Endodermal cell (in vitro differentiated cells): Measurements from ENCODE around the gene CABP1. TPM values are rescaled to one million over a fixed set of nuclear protein-coding genes. Genes with fewer than 3 reads are reported as not detected.

Experiments
- DNase-seq: peaks from one replicate; pipeline ENCODE4 v3.0.0-alpha.2; 2017
- H3K27ac ChIP-seq: 2 replicates; pipeline ENCODE4 v1.5.1; 2013; ENCODE audit warnings: mild to moderate bottlenecking, low read depth, low read length, moderate library complexity
- H3K27me3 ChIP-seq: 2 replicates; pipeline ENCODE4 v1.6.1; 2013; ENCODE audit warnings: mild to moderate bottlenecking, low read length, moderate library complexity; ENCODE audit not compliant: insufficient read depth, control insufficient read depth, poor library complexity, severe bottlenecking
- H3K36me3 ChIP-seq: 2 replicates; pipeline ENCODE4 v1.7.0; 2013; ENCODE audit warnings: mild to moderate bottlenecking, low read length, moderate library complexity; ENCODE audit not compliant: control insufficient read depth, insufficient read depth
- H3K4me1 ChIP-seq: one replicate; pipeline ENCODE4 v1.7.0; 2013; ENCODE audit warnings: low read length; ENCODE audit not compliant: control insufficient read depth, insufficient read depth
- H3K4me3 ChIP-seq: 2 replicates; pipeline ENCODE4 v1.5.1; 2013; ENCODE audit warnings: mild to moderate bottlenecking, low read length, moderate library complexity
- H3K9ac ChIP-seq: 2 replicates; pipeline ENCODE4 v1.6.1; 2013; ENCODE audit warnings: mild to moderate bottlenecking, low read length, moderate library complexity; ENCODE audit not compliant: poor library complexity, severe bottlenecking; ENCODE audit errors: extremely low read depth
- H3K9me3 ChIP-seq: 2 replicates; pipeline ENCODE4 v1.6.1; 2013; ENCODE audit warnings: mild to moderate bottlenecking, low read length, moderate library complexity; ENCODE audit not compliant: control insufficient read depth
- H3K27ac Mint-ChIP-seq: 2 replicates; pipeline ENCODE4 v1.8.0; 2020; ENCODE audit warnings: mixed read lengths
- H3K27me3 Mint-ChIP-seq: 2 replicates; pipeline ENCODE4 v1.8.0; 2021; ENCODE audit warnings: mild to moderate bottlenecking, mixed read lengths; ENCODE audit not compliant: insufficient read depth
- H3K36me3 Mint-ChIP-seq: 2 replicates; pipeline ENCODE4 v1.8.0; 2020; ENCODE audit warnings: low read depth, mixed read lengths
- H3K4me1 Mint-ChIP-seq: 2 replicates; pipeline ENCODE4 v1.8.0; 2020; ENCODE audit warnings: mixed read lengths
- H3K4me3 Mint-ChIP-seq: 2 replicates; pipeline ENCODE4 v1.8.0; 2020; ENCODE audit warnings: mild to moderate bottlenecking, moderate library complexity, mixed read lengths
- H3K9me3 Mint-ChIP-seq: 2 replicates; pipeline ENCODE4 v1.8.0; 2020; ENCODE audit warnings: mild to moderate bottlenecking, mixed read lengths
- WGBS, 2 experiments: methylation state at CpG; one replicate each; pipeline versions ENCODE4 v1.1.5 to v1.1.7; 2013; ENCODE audit warnings: missing lambda C conversion rate in 2 of 2, mixed read lengths in 1 of 2; ENCODE audit not compliant: insufficient coverage in 1 of 2, insufficient read length in 1 of 2; 5-methylcytosine and 5-hydroxymethylcytosine counted together
- total RNA-seq, 2 donors: library from RNA; stranded (reverse); fragmentation: NEBNext Ultra II Directional in 1 of 2; extraction: Animal tissue kit (Norgen Biotek cat#: 25700) in 1 of 2; gene quantifications; 2 replicates in 1 of 2; 3 replicates in 1 of 2; pipeline ENCODE4 v1.2.1, GENCODE V29; 2021
- TF ChIP-seq, protein P1 (sequence below): fragments of 200-600 bp; sonication (generic); conservative IDR thresholded peaks from 2 replicates; pipeline ENCODE4 v1.5.0; 2021; ENCODE audit warnings: antibody characterized with exemption, mild to moderate bottlenecking

CABP1 gene
- total RNA-seq, 2 donors from 2014 or later: 0.29 to 0.86 TPM

DNA sequence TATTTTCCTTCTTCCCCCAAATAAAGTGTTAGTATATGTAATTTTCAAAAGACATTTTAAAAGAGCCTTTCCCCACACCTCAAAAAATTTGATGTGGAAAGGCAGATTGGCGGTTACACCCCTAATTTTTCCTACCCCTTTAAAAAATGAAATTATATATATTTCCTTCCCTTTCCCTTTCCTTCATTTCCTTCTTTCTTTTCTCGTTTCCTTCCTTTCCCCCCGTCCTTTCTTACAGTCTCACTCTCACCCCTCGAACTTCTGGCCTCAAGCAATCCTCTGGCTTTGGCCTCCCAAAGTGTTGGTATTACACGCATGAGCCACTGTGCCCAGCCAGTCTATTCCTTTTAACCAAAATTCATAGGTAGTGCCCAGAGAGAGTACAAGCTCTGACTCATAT is 65.6 kb downstream of the CABP1 start:
- Mint-ChIP-seq H3K4me3 (no peak overlapping the region), H3K27me3 (no peaks in the 10 kb centered on the region), H3K27ac (no peak overlapping the region), H3K4me1 (peaks cover 4% of the 10 kb centered on the region), H3K36me3 (peaks cover 10% of the 10 kb centered on the region), H3K9me3 (no peaks in the 10 kb centered on the region)
- H3K4me1 ChIP-seq: no peaks in the 10 kb centered on the region
- no peaks in the 10 kb centered on the region for H3K9me3 ChIP-seq
- no peak overlapping the region for H3K9ac ChIP-seq
- no peak overlapping the region for H3K4me3 ChIP-seq
- TF ChIP-seq, protein P1, sequence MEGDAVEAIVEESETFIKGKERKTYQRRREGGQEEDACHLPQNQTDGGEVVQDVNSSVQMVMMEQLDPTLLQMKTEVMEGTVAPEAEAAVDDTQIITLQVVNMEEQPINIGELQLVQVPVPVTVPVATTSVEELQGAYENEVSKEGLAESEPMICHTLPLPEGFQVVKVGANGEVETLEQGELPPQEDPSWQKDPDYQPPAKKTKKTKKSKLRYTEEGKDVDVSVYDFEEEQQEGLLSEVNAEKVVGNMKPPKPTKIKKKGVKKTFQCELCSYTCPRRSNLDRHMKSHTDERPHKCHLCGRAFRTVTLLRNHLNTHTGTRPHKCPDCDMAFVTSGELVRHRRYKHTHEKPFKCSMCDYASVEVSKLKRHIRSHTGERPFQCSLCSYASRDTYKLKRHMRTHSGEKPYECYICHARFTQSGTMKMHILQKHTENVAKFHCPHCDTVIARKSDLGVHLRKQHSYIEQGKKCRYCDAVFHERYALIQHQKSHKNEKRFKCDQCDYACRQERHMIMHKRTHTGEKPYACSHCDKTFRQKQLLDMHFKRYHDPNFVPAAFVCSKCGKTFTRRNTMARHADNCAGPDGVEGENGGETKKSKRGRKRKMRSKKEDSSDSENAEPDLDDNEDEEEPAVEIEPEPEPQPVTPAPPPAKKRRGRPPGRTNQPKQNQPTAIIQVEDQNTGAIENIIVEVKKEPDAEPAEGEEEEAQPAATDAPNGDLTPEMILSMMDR: no peak
- peaks cover 38% of the 10 kb centered on the region for H3K36me3 ChIP-seq
- H3K27me3 ChIP-seq: no peaks in the 10 kb centered on the region
- DNase-seq: no peak
- 73 to 74% methylated on average over 5 of the region's 5 CpGs for WGBS, 2 experiments
- no peak overlapping the region for H3K27ac ChIP-seq

DNA sequence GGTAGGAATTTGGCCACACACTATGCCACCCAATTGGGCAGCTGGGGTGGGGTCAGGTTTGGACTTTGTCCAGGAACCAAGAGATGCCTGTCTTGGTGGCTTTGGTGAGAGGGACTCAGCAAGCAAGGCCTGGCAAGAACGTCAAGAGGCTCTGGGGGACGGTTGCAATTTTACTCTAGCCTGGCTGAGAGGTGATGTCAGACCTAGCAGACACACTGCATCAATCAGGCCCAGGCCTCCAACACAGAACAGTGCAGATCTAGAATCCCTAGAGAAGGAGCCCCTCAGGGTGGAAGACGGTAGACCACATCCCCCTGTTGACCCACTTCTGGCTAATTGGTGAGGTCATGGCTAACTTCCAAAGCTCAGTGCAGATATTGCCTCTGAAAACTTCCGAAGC is 68.2 kb downstream of the CABP1 start:
- Histone ChIP-seq H3K4me3 (no peak overlapping the region), H3K27me3 (no peaks in the 10 kb centered on the region), H3K9me3 (no peaks in the 10 kb centered on the region), H3K4me1 (peaks cover 9% of the 10 kb centered on the region), H3K27ac (no peak overlapping the region), H3K9ac (no peak overlapping the region), H3K36me3 (peaks cover 19% of the 10 kb centered on the region)
- no peak overlapping the region for H3K4me3 Mint-ChIP-seq
- H3K9me3 Mint-ChIP-seq: no peaks in the 10 kb centered on the region
- DNase-seq: no peak
- no peaks in the 10 kb centered on the region for H3K27me3 Mint-ChIP-seq
- 82 to 94% methylated on average over 2 to 4 of the region's 4 CpGs for WGBS, 2 experiments
- H3K27ac Mint-ChIP-seq: no peak overlapping the region
- H3K36me3 Mint-ChIP-seq: peaks cover 6% of the 10 kb centered on the region
- H3K4me1 Mint-ChIP-seq: peaks cover 22% of the 10 kb centered on the region
- TF ChIP-seq, protein P1: no peak

DNA sequence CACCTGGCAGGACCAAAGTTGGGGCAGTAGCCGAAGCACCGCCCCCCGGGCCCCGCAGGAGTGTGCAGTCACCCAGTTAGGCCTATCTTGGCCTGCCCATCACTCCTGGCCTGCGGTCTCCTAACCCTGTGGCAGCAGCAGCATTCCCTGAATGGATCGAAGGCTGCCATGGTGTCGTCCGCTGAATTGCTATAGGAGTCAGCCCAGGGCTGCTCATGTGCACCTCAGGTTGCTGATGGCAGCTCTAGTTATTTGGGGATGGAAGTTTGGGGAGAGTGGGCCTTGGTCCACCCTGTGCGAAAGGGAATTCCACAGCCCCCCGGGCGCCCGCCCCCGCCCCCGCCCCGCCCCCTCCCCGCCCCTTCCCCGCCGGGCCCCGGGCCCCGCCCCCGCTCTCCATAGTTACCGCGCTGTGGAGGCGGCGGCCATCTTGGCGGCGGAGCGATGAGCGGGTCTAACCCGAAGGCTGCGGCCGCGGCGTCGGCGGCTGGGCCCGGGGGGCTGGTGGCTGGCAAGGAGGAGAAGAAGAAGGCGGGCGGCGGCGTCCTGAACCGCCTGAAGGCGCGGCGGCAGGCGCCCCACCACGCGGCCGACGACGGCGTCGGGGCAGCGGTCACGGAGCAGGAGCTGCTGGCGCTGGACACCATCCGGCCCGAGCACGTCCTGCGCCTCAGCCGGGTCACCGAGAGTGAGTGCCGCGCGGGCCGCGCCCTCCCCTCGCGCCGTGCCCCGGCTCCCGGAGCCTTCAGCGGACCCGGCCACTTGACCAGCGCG is 69.8 kb downstream of the CABP1 start, which contains the start of gene UNC119B:
Gene UNC119B, plus strand, starts transcription at position 428 of the 774 bp plus-strand sequence. Its CDS starts 17 bp downstream, at position 445.
- peak within 1 kb of the TSS; percentile 56 for H3K9ac ChIP-seq
- Mint-ChIP-seq H3K9me3 (no peaks in the 10 kb centered on the region), H3K27me3 (no peaks in the 10 kb centered on the region), H3K36me3 (peaks cover 19% of the 10 kb centered on the region), H3K27ac (peak within 1 kb of the TSS; percentile 74), H3K4me1 (peaks cover 26% of the 10 kb centered on the region), H3K4me3 (peak within 1 kb of the TSS; percentile 68)
- TF ChIP-seq, protein P1: no peak
- H3K4me1 ChIP-seq: peaks cover 9% of the 10 kb centered on the region
- no peaks in the 10 kb centered on the region for H3K27me3 ChIP-seq
- peak; percentile 93 for DNase-seq
- WGBS, 2 experiments: 1 to 2% methylated on average over 35 to 76 of the region's 76 CpGs
- peaks cover 23% of the 10 kb centered on the region for H3K36me3 ChIP-seq
- peak within 1 kb of the TSS; percentile 89 for H3K4me3 ChIP-seq
- no peaks in the 10 kb centered on the region for H3K9me3 ChIP-seq
- peak within 1 kb of the TSS; percentile 42 for H3K27ac ChIP-seq
